Measurements from ENCODE around the gene GRP. TPM values are rescaled to one million over a fixed set of nuclear protein-coding genes. Genes with fewer than 3 reads are reported as not detected.

The GRP gene
- total and polyA plus RNA-seq, 4 donors = 3.4 to 40.8 (median 6.8) TPM

Other genes starting within 250 kb of the GRP start
- gene SEC11C, start 80.3 kb upstream of the GRP start, total RNA-seq = 100 to 1,000 TPM in 1 of 2 donors, 10 to 100 TPM in 1; 42.7 to 103 TPM
- gene SEC11C, start 80.3 kb upstream of the GRP start, polyA plus RNA-seq = 10 to 100 TPM; 74.3 to 93.9 TPM
- not detected for gene RAX, start 53.3 kb downstream of the GRP start, total RNA-seq
- gene RAX, start 53.3 kb downstream of the GRP start, polyA plus RNA-seq = under 1 TPM in 1 of 2 donors, not detected in 1; 0.02 TPM
- gene CPLX4, start 98.5 kb downstream of the GRP start, total RNA-seq = not detected
- under 1 TPM in 1 of 2 donors, not detected in 1; 0.01 TPM for gene CPLX4, start 98.5 kb downstream of the GRP start, polyA plus RNA-seq
- 100 to 1,000 TPM in 1 of 2 donors, 10 to 100 TPM in 1; 93.5 to 108 TPM for gene LMAN1, start 139.1 kb downstream of the GRP start, total RNA-seq
- 10 to 100 TPM; 18.9 to 40.8 TPM for gene LMAN1, start 139.1 kb downstream of the GRP start, polyA plus RNA-seq